ENCODE measurements around the gene SLC22A1.

GRCh38 chr6:160188773-160189172, 67.2 kb downstream of the SLC22A1 start:
- TF ChIP-seq CTCF (IDR thresholded peaks at IDR 0.05; ENCODE audit: poor library complexity, severe bottlenecking), result no peak
- TF ChIP-seq POLR2AphosphoS5 (IDR thresholded peaks at IDR 0.05), result no peak
- no peak for TF ChIP-seq MXI1 (conservative IDR thresholded peaks at IDR 0.05; ENCODE audit: poor library complexity, severe bottlenecking)
- no peak for TF ChIP-seq REST (IDR thresholded peaks at IDR 0.05; ENCODE audit: borderline replicate concordance)
- TF ChIP-seq EP300 (conservative IDR thresholded peaks at IDR 0.05; ENCODE audit: poor library complexity, severe bottlenecking), result no peak
